Measurements from ENCODE around the gene RNF152.

- TF ChIP-seq CTCF (conservative IDR thresholded peaks at IDR 0.05; ENCODE audit: low read depth, low read length) (no peak), EZH2 (IDR thresholded peaks at IDR 0.05; ENCODE audit: low read length, unreplicated experiment) (no peak), EZH2phosphoT487 (IDR thresholded peaks at IDR 0.05; ENCODE audit: borderline replicate concordance, low read length) (no peak)
Observed at GRCh38 chr18:61831071-61831470, 61.7 kb downstream of the RNF152 start.

All from PC-3 (cell line).